Uterine smooth muscle cell (primary cell): Measurements from ENCODE around the gene PADI2. TPM values are rescaled to one million over a fixed set of nuclear protein-coding genes. Genes with fewer than 3 reads are reported as not detected.

Source experiments
- total RNA-seq: library from RNA; depleted of rRNA; stranded (reverse); fragments of >200 nt; gene quantifications from 2 replicates; pipeline ENCODE4 v1.2.3, GENCODE V29; 2014

The PADI2 gene
- under 0.01 TPM in 1 of 2 replicates, not detected in the other for total RNA-seq

GRCh38 chr1:17119076-17119772 is at the start of gene PADI2:
PADI2 (minus strand) TSS chr1:17119451; CDS start chr1:17119371, 80 bp downstream.

DNA sequence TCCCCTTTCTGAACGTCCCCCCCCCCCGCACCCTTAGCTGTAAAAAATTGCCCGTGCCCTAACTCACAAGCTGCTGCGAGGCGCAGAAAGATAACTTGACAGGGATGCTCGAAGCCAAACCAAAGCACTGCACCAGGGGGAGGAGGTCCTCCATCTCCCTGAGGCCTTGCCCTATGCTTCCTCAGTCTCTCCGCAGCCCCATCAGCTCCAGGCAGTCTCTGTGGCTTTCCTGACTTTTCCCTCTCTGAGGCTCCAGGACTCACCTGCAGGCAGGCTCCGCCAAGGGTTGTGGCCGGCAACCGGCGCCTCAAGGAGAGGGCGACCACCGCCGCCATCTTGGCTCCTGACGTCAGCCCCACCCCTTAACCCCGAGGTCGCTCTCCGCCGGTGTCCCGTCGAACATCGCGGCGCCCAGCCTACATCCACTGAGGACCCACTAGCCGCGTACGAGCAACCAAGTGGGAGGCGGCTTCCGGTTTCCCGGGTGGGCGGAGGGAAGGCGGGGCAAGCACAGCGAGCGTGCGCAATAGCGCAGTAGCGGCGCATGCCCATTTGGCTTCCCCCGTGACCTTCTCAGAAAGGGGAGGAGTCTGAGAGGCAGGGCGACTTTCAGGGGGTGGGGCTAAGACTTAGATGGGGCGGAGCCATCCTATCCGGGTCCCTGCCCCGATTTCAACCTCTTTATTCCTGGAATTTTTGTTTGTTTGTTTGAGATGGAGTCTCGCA is 65.4 kb downstream of the PADI2 start, which contains the start of gene SDHB:
TSS of gene SDHB (minus strand) at position 348 of the 726 bp plus-strand sequence. CDS start at position 335, 13 bp downstream.

Other genes starting within 250 kb of the PADI2 start
- gene RNU1-2, start 223.5 kb downstream of the PADI2 start, total RNA-seq = under 0.01 and 2,224 TPM in 2 replicates
- gene CROCC, start 197.5 kb downstream of the PADI2 start, total RNA-seq = 18.6 and 25.0 TPM in 2 replicates
- gene MFAP2, start 138.8 kb downstream of the PADI2 start, total RNA-seq = 8.0 and 22.1 TPM in 2 replicates
- 17.6 TPM in 2 replicates for gene ATP13A2, start 107.5 kb downstream of the PADI2 start, total RNA-seq
- 151 and 159 TPM in 2 replicates for gene SDHB, start 65.4 kb downstream of the PADI2 start, total RNA-seq
- gene PADI1, start 85.7 kb upstream of the PADI2 start, total RNA-seq = under 0.01 TPM in 1 of 2 replicates, not detected in the other
- gene PADI3, start 129.6 kb upstream of the PADI2 start, total RNA-seq = not detected in 2 replicates
- gene PADI4, start 188.7 kb upstream of the PADI2 start, total RNA-seq = not detected in 2 replicates